K562 (cell line): ENCODE data around the gene EPHA2. TPM values are rescaled to one million over a fixed set of nuclear protein-coding genes. Genes with fewer than 3 reads are reported as not detected.

Experiments used
- ATF7 ChIP-seq: fragments of 450-650 bp; IDR thresholded peaks from 2 replicates; pipeline ENCODE4 v1.7.1; 2014; ENCODE audit warnings: mild to moderate bottlenecking, moderate library complexity
- EP400 ChIP-seq: fragments of 450-650 bp; IDR thresholded peaks from 2 replicates; pipeline ENCODE4 v1.6.1; 2017; ENCODE audit warnings: antibody characterized with exemption, mild to moderate bottlenecking, moderate library complexity
- ESRRA ChIP-seq: fragments of 450-650 bp; IDR thresholded peaks from 2 replicates; pipeline ENCODE4 v1.6.1; 2014; ENCODE audit warnings: low read depth, mild to moderate bottlenecking, moderate library complexity, borderline replicate concordance
- FOXA3 ChIP-seq, 2 experiments: fragments of 450-650 bp in 1 of 2; sonication (generic) in 1 of 2; formaldehyde crosslinking; IDR thresholded peaks in 1 of 2; conservative IDR thresholded peaks in 1 of 2; 2 replicates each; pipeline versions ENCODE4 v1.4.0 to v1.8.0; 2020 to 2022; ENCODE audit warnings: mild to moderate bottlenecking in 2 of 2, missing genetic modification reagents in 1 of 2
- KAT8 ChIP-seq: fragments of 450-650 bp; IDR thresholded peaks from 2 replicates; pipeline ENCODE4 v1.6.1; 2016; ENCODE audit warnings: low read depth, mild to moderate bottlenecking
- MITF ChIP-seq: IDR thresholded peaks from 2 replicates; pipeline ENCODE4 v1.6.1; 2014; ENCODE audit warnings: antibody characterized with exemption
- MYBL2 ChIP-seq, 2 experiments: fragments of 450-650 bp in 1 of 2; sonication (generic) in 1 of 2; formaldehyde crosslinking in 1 of 2; IDR thresholded peaks; 2 replicates each; pipeline versions ENCODE4 v1.6.1 to v1.8.1; 2017 to 2022; ENCODE audit warnings: borderline replicate concordance in 1 of 2, inconsistent platforms in 1 of 2, low read depth in 1 of 2, mild to moderate bottlenecking in 1 of 2, missing genetic modification reagents in 1 of 2, moderate library complexity in 1 of 2
- RFX5 ChIP-seq: IDR thresholded peaks from 2 replicates; pipeline ENCODE4 v1.6.1; 2011; ENCODE audit warnings: low read depth, mild to moderate bottlenecking, improper control_type of control experiment, low read length
- RUNX1 ChIP-seq: sonication (generic); IDR thresholded peaks from 2 replicates; pipeline ENCODE4 v1.6.1; 2016; ENCODE audit warnings: antibody characterized with exemption, low read depth
- SNIP1 ChIP-seq: fragments of 450-650 bp; IDR thresholded peaks from 2 replicates; pipeline ENCODE4 v1.7.1; 2017; ENCODE audit warnings: low read depth, mild to moderate bottlenecking
- SP1 ChIP-seq: sonication (generic); formaldehyde crosslinking; IDR thresholded peaks from 2 replicates; pipeline ENCODE4 v1.8.1; 2022; ENCODE audit warnings: mild to moderate bottlenecking, missing genetic modification reagents
- TFAM ChIP-seq: fragments of 250-450 bp; sonication (Bioruptor Pico); conservative IDR thresholded peaks from 2 replicates; pipeline ENCODE4 v1.5.0; 2021; ENCODE audit warnings: mild to moderate bottlenecking, moderate library complexity
- ZNF140 ChIP-seq: fragments of 250-450 bp; sonication (Bioruptor Pico); IDR thresholded peaks from 2 replicates; pipeline ENCODE4 v1.8.0; 2021; ENCODE audit warnings: moderate library complexity, mild to moderate bottlenecking, inconsistent platforms
- ZNF354B ChIP-seq: fragments of 250-450 bp; sonication (Bioruptor Pico); IDR thresholded peaks from 2 replicates; pipeline ENCODE4 v1.4.0; 2020
- ZNF785 ChIP-seq: fragments of 250-450 bp; sonication (Bioruptor Pico); IDR thresholded peaks from 2 replicates; pipeline ENCODE4 v1.4.0; 2020; ENCODE audit warnings: mild to moderate bottlenecking
- polyA plus RNA-seq, 8 experiments: library from polyadenylated mRNA; depleted of rRNA in 4 of 8; stranded (reverse) in 5 of 8; unstranded in 3 of 8; fragments of >200 nt; fragmentation: Nextera tagmentation in 2 of 8; fragmentation: Illumina TruSeq in 1 of 8; extraction: Ambion mirVana in 2 of 8; extraction: Trizol in 1 of 8; gene quantifications; 2 replicates each; pipeline versions ENCODE4 v1.2.1 to v1.2.3, GENCODE V29; 2011 to 2014; ENCODE audit warnings: inconsistent platforms in 1 of 8, missing spikeins in 1 of 8
- total RNA-seq, 7 experiments: library from RNA; depleted of rRNA in 6 of 7; stranded (reverse); fragments of >200 nt in 6 of 7; fragmentation: Illumina TruSeq in 2 of 7; extraction: Trizol in 2 of 7; gene quantifications; 2 replicates each; pipeline versions ENCODE4 v1.2.1 to v1.2.3, GENCODE V29; 2011 to 2021; ENCODE audit warnings: low replicate concordance in 1 of 7
- TF ChIP-seq, protein P1 (sequence below): fragments of 250-450 bp; sonication (Bioruptor Pico); IDR thresholded peaks from 2 replicates; pipeline ENCODE4 v1.8.0; 2021; ENCODE audit warnings: moderate library complexity, mild to moderate bottlenecking, inconsistent platforms
- TF ChIP-seq, protein P2 (sequence below): fragments of 450-650 bp; formaldehyde crosslinking; IDR thresholded peaks from 2 replicates; pipeline ENCODE4 v1.4.0; 2020; ENCODE audit warnings: mild to moderate bottlenecking, moderate library complexity
- TF ChIP-seq, protein P3 (sequence below): fragments of 250-450 bp; sonication (Bioruptor Pico); IDR thresholded peaks from 2 replicates; pipeline ENCODE4 v1.5.0; 2021
- TF ChIP-seq, protein P4 (sequence below): fragments of 200-800 bp; sonication (Bioruptor generic); IDR thresholded peaks from 2 replicates; pipeline ENCODE4 v1.6.1; 2017; ENCODE audit warnings: missing genetic modification characterization, missing compliant biosample characterization
- TF ChIP-seq, protein P5 (sequence below), 3 experiments: fragments of 200-800 bp in 1 of 3; sonication (Bioruptor generic) in 1 of 3; sonication (generic) in 1 of 3; formaldehyde crosslinking in 1 of 3; IDR thresholded peaks; 2 replicates each; pipeline versions ENCODE4 v1.6.1 to v1.8.0; 2016 to 2022; ENCODE audit warnings: mild to moderate bottlenecking in 2 of 3, missing compliant biosample characterization in 2 of 3, missing genetic modification characterization in 2 of 3, missing genetic modification reagents in 1 of 3

The EPHA2 gene
- total and polyA plus RNA-seq, 9 of the 15 experiments (the other 6 are each of a cell fraction or from before 2014, with no cell fraction given) = 0.04 to 0.40 (median 0.07) TPM; not detected in 4

DNA sequence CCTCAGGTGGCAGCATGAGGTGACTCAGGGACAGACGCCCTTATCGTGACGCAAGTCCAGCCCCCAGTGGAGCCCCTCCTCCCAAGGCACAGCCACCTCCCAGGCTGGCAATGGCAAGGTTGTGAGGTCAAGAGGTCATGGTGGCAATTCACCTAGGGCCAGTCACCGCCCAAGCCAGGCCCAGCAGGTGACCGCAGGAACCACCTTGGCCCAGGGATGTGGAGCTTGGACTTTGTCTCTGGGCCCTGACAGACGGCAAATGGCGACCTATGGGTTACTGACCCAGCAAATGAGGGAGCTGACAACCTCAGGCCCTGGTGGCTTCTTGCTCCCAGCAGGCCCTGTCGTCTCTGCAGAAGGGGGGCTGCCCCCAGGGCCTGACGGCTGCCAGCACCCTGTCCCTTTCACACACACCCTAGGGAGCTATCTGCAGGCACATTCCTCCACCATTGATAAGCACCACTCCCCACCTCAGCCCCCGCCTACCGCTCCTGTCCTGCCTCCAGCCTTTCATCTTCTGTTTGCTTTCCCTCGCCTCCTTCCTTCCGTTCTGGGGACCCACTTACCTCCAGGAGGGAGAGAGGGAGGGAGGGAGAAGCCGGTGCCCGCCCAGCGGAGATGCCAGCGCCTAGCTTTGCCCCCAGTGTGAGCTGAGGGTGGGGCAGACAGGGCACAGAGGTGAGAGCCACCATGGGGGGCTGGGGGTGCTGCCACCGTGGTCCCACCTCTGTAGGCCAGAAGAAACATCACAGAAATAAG, 12.1 kb downstream of the EPHA2 start (continued):
- TF ChIP-seq ZNF785 (CRISPR knock-in tag) = no peak
- no peak for TF ChIP-seq SP1 (CRISPR knock-in tag)
- TF ChIP-seq, protein P1, sequence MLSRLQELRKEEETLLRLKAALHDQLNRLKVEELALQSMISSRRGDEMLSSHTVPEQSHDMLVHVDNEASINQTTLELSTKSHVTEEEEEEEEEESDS (CRISPR knock-in tag) = no peak
- TF ChIP-seq, protein P2, sequence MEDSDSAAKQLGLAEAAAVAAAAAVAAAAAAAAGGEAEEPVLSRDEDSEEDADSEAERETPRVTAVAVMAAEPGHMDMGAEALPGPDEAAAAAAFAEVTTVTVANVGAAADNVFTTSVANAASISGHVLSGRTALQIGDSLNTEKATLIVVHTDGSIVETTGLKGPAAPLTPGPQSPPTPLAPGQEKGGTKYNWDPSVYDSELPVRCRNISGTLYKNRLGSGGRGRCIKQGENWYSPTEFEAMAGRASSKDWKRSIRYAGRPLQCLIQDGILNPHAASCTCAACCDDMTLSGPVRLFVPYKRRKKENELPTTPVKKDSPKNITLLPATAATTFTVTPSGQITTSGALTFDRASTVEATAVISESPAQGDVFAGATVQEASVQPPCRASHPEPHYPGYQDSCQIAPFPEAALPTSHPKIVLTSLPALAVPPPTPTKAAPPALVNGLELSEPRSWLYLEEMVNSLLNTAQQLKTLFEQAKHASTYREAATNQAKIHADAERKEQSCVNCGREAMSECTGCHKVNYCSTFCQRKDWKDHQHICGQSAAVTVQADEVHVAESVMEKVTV (CRISPR knock-in tag) = no peak
- peak; percentile 10; the same call in 1 of the 2 replicates for TF ChIP-seq ESRRA
- no peak for TF ChIP-seq KAT8
- no peak for TF ChIP-seq SNIP1
- TF ChIP-seq TFAM (CRISPR knock-in tag) = no peak
- no peak for TF ChIP-seq ZNF140 (CRISPR knock-in tag)
- peak; percentile 58; the same call in 1 of the 2 replicates for TF ChIP-seq EP400
- TF ChIP-seq, protein P3, sequence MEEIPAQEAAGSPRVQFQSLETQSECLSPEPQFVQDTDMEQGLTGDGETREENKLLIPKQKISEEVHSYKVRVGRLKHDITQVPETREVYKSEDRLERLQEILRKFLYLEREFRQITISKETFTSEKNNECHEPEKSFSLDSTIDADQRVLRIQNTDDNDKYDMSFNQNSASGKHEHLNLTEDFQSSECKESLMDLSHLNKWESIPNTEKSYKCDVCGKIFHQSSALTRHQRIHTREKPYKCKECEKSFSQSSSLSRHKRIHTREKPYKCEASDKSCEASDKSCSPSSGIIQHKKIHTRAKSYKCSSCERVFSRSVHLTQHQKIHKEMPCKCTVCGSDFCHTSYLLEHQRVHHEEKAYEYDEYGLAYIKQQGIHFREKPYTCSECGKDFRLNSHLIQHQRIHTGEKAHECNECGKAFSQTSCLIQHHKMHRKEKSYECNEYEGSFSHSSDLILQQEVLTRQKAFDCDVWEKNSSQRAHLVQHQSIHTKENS (CRISPR knock-in tag) = no peak
- no peak for TF ChIP-seq ZNF354B (CRISPR knock-in tag)
- no peak for TF ChIP-seq RFX5
- TF ChIP-seq, protein P4, sequence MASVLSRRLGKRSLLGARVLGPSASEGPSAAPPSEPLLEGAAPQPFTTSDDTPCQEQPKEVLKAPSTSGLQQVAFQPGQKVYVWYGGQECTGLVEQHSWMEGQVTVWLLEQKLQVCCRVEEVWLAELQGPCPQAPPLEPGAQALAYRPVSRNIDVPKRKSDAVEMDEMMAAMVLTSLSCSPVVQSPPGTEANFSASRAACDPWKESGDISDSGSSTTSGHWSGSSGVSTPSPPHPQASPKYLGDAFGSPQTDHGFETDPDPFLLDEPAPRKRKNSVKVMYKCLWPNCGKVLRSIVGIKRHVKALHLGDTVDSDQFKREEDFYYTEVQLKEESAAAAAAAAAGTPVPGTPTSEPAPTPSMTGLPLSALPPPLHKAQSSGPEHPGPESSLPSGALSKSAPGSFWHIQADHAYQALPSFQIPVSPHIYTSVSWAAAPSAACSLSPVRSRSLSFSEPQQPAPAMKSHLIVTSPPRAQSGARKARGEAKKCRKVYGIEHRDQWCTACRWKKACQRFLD (CRISPR knock-in tag) = no peak
- TF ChIP-seq, protein P5, sequence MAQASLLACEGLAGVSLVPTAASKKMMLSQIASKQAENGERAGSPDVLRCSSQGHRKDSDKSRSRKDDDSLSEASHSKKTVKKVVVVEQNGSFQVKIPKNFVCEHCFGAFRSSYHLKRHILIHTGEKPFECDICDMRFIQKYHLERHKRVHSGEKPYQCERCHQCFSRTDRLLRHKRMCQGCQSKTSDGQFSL (CRISPR knock-in tag; IDR thresholded peaks at IDR 0.05) = no peak
- TF ChIP-seq, protein P5 (tag; IDR thresholded peaks at IDR 0.05) = no peak
- no peak for TF ChIP-seq RUNX1
- 0 out of 2 replicates have a peak, but pooled peaks have one; percentile 8 for TF ChIP-seq MITF
- TF ChIP-seq ATF7 = peak; percentile 45; the same call in 1 of the 2 replicates
- no peak for TF ChIP-seq FOXA3 (CRISPR knock-in tag; conservative IDR thresholded peaks at IDR 0.05 in 1 of 2, IDR thresholded peaks at IDR 0.05 in 1 of 2)
- no peak for TF ChIP-seq MYBL2 (IDR thresholded peaks at IDR 0.05; ENCODE audit: low read depth)
- no peak for TF ChIP-seq MYBL2 (CRISPR knock-in tag; IDR thresholded peaks at IDR 0.05; ENCODE audit: borderline replicate concordance)
